K562 (cell line): ENCODE data around the gene SF3A2. TPM values are rescaled to one million over a fixed set of nuclear protein-coding genes. Genes with fewer than 3 reads are reported as not detected.
A peak's percentile ranks its signal among the peaks of the same experiment; 100 is the strongest.

ENCODE experiments used
- CHD1 ChIP-seq: fragments of 200-600 bp; sonication (generic); IDR thresholded peaks from one replicate; pipeline ENCODE4 v1.6.1; 2012; ENCODE audit warnings: mild to moderate bottlenecking, moderate library complexity, low read length, inconsistent platforms
- ELF1 ChIP-seq: fragments of 200-800 bp; sonication (Bioruptor generic); IDR thresholded peaks from 2 replicates; pipeline ENCODE4 v1.6.1; 2016; ENCODE audit warnings: missing genetic modification characterization, missing compliant biosample characterization
- FOXJ3 ChIP-seq: sonication (generic); formaldehyde crosslinking; IDR thresholded peaks from 2 replicates; pipeline ENCODE4 v1.4.0; 2020; ENCODE audit warnings: mild to moderate bottlenecking, missing genetic modification reagents
- PTBP1 ChIP-seq: fragments of 200-400 bp; formaldehyde crosslinking; IDR thresholded peaks from 2 replicates; pipeline ENCODE4 v1.6.1; 2017; ENCODE audit warnings: low read depth, low read length
- SMARCE1 ChIP-seq: fragments of 450-650 bp; IDR thresholded peaks from 2 replicates; pipeline ENCODE4 v1.7.1; 2016; ENCODE audit warnings: mild to moderate bottlenecking
- SOX6 ChIP-seq: fragments of 450-650 bp; IDR thresholded peaks from 2 replicates; pipeline ENCODE4 v1.6.1; 2014; ENCODE audit warnings: mild to moderate bottlenecking
- SREBF2 ChIP-seq: sonication (generic); formaldehyde crosslinking; IDR thresholded peaks from 2 replicates; pipeline ENCODE4 v1.4.0; 2020; ENCODE audit warnings: mild to moderate bottlenecking, missing genetic modification reagents
- ZBED1 ChIP-seq: IDR thresholded peaks from 2 replicates; pipeline ENCODE4 v1.6.1; 2014
- ZNF354B ChIP-seq: fragments of 250-450 bp; sonication (Bioruptor Pico); IDR thresholded peaks from 2 replicates; pipeline ENCODE4 v1.4.0; 2020
- ZNF695 ChIP-seq: fragments of 450-650 bp; formaldehyde crosslinking; IDR thresholded peaks from 2 replicates; pipeline ENCODE4 v1.4.0; 2020; ENCODE audit warnings: mild to moderate bottlenecking, moderate library complexity
- polyA plus RNA-seq, 8 experiments: library from polyadenylated mRNA; depleted of rRNA in 4 of 8; stranded (reverse) in 5 of 8; unstranded in 3 of 8; fragments of >200 nt; fragmentation: Nextera tagmentation in 2 of 8; fragmentation: Illumina TruSeq in 1 of 8; extraction: Ambion mirVana in 2 of 8; extraction: Trizol in 1 of 8; gene quantifications; 2 replicates each; pipeline versions ENCODE4 v1.2.1 to v1.2.3, GENCODE V29; 2011 to 2014; ENCODE audit warnings: inconsistent platforms in 1 of 8, missing spikeins in 1 of 8
- total RNA-seq, 7 experiments: library from RNA; depleted of rRNA in 6 of 7; stranded (reverse); fragments of >200 nt in 6 of 7; fragmentation: Illumina TruSeq in 2 of 7; extraction: Trizol in 2 of 7; gene quantifications; 2 replicates each; pipeline versions ENCODE4 v1.2.1 to v1.2.3, GENCODE V29; 2011 to 2021; ENCODE audit warnings: low replicate concordance in 1 of 7
- TF ChIP-seq, protein P1 (sequence below): sonication (generic); formaldehyde crosslinking; IDR thresholded peaks from 2 replicates; pipeline ENCODE4 v1.8.0; 2022; ENCODE audit warnings: mild to moderate bottlenecking, missing genetic modification reagents
- TF ChIP-seq, protein P2 (sequence below): fragments of 150-350 bp; IDR thresholded peaks from 2 replicates; pipeline ENCODE4 v1.6.1; 2014; ENCODE audit warnings: low read depth, mild to moderate bottlenecking, low read length, borderline replicate concordance
- TF ChIP-seq, protein P3 (sequence below): fragments of 250-450 bp; sonication (Bioruptor Pico); IDR thresholded peaks from 2 replicates; pipeline ENCODE4 v1.5.0; 2022; ENCODE audit warnings: mild to moderate bottlenecking

SF3A2 gene
- total and polyA plus RNA-seq, 9 of the 15 experiments (the other 6 are each of a cell fraction or from before 2014, with no cell fraction given): 0.17 to 194 (median 22.8) TPM

DNA sequence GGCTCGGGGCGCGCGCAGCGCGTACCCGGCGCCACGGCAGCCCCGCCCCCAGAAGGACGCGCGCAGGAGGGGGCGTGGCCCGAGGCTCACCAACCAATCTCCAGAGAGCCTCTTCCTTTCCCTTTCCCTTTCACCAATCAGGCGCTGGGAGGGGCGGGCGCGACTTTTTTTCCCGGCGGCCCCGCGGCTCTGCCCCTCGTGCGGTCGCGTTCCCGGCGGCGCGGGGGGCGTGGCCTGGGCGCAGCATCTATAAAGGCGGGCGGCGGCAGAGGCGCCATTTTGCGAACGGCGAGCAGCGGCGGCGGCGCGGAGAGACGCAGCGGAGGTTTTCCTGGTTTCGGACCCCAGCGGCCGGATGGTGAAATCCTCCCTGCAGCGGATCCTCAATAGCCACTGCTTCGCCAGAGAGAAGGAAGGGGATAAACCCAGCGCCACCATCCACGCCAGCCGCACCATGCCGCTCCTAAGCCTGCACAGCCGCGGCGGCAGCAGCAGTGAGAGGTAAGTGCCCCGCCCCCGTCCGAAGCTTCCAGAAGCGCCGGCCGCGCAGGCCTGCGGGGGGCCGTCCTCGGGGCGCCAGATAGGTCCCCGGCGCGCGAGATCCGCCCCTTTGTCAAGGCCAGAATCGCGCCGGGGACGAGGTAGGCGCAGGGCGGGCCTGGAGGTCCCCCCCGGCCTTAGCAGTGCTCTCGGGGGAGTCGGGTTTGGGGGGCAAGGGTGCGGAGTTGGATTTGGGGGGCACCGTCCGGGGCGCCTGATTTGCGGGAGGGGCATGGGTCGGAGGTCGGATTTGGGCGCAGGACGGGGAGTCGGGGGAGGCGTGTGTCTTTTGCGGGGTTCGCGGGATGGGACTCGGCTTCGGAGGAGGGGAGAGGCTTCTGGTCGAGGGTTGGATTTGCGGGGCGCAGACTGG lies 32.9 kb downstream of the SF3A2 start (continued):
- TF ChIP-seq, protein P1, sequence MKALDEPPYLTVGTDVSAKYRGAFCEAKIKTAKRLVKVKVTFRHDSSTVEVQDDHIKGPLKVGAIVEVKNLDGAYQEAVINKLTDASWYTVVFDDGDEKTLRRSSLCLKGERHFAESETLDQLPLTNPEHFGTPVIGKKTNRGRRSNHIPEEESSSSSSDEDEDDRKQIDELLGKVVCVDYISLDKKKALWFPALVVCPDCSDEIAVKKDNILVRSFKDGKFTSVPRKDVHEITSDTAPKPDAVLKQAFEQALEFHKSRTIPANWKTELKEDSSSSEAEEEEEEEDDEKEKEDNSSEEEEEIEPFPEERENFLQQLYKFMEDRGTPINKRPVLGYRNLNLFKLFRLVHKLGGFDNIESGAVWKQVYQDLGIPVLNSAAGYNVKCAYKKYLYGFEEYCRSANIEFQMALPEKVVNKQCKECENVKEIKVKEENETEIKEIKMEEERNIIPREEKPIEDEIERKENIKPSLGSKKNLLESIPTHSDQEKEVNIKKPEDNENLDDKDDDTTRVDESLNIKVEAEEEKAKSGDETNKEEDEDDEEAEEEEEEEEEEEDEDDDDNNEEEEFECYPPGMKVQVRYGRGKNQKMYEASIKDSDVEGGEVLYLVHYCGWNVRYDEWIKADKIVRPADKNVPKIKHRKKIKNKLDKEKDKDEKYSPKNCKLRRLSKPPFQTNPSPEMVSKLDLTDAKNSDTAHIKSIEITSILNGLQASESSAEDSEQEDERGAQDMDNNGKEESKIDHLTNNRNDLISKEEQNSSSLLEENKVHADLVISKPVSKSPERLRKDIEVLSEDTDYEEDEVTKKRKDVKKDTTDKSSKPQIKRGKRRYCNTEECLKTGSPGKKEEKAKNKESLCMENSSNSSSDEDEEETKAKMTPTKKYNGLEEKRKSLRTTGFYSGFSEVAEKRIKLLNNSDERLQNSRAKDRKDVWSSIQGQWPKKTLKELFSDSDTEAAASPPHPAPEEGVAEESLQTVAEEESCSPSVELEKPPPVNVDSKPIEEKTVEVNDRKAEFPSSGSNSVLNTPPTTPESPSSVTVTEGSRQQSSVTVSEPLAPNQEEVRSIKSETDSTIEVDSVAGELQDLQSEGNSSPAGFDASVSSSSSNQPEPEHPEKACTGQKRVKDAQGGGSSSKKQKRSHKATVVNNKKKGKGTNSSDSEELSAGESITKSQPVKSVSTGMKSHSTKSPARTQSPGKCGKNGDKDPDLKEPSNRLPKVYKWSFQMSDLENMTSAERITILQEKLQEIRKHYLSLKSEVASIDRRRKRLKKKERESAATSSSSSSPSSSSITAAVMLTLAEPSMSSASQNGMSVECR: no peak; the same call in 1 of the 2 replicates
- TF ChIP-seq SREBF2 (CRISPR knock-in tag) (no peak), ELF1 (tag) (no peak), ZNF354B (CRISPR knock-in tag) (no peak), PTBP1 (no peak), FOXJ3 (CRISPR knock-in tag) (no peak), ZNF695 (CRISPR knock-in tag) (no peak), SOX6 (peak; percentile 25; the same call in 1 of the 2 replicates), ZBED1 (peak; percentile 86), SMARCE1 (peak; percentile 57; the same call in 1 of the 2 replicates), CHD1 (peak; percentile 98)
- TF ChIP-seq, protein P2, sequence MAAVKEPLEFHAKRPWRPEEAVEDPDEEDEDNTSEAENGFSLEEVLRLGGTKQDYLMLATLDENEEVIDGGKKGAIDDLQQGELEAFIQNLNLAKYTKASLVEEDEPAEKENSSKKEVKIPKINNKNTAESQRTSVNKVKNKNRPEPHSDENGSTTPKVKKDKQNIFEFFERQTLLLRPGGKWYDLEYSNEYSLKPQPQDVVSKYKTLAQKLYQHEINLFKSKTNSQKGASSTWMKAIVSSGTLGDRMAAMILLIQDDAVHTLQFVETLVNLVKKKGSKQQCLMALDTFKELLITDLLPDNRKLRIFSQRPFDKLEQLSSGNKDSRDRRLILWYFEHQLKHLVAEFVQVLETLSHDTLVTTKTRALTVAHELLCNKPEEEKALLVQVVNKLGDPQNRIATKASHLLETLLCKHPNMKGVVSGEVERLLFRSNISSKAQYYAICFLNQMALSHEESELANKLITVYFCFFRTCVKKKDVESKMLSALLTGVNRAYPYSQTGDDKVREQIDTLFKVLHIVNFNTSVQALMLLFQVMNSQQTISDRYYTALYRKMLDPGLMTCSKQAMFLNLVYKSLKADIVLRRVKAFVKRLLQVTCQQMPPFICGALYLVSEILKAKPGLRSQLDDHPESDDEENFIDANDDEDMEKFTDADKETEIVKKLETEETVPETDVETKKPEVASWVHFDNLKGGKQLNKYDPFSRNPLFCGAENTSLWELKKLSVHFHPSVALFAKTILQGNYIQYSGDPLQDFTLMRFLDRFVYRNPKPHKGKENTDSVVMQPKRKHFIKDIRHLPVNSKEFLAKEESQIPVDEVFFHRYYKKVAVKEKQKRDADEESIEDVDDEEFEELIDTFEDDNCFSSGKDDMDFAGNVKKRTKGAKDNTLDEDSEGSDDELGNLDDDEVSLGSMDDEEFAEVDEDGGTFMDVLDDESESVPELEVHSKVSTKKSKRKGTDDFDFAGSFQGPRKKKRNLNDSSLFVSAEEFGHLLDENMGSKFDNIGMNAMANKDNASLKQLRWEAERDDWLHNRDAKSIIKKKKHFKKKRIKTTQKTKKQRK: no peak
- TF ChIP-seq, protein P3, sequence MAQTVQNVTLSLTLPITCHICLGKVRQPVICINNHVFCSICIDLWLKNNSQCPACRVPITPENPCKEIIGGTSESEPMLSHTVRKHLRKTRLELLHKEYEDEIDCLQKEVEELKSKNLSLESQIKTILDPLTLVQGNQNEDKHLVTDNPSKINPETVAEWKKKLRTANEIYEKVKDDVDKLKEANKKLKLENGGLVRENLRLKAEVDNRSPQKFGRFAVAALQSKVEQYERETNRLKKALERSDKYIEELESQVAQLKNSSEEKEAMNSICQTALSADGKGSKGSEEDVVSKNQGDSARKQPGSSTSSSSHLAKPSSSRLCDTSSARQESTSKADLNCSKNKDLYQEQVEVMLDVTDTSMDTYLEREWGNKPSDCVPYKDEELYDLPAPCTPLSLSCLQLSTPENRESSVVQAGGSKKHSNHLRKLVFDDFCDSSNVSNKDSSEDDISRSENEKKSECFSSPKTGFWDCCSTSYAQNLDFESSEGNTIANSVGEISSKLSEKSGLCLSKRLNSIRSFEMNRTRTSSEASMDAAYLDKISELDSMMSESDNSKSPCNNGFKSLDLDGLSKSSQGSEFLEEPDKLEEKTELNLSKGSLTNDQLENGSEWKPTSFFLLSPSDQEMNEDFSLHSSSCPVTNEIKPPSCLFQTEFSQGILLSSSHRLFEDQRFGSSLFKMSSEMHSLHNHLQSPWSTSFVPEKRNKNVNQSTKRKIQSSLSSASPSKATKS: no peak
